Measurements from ENCODE around the gene SNW1. TPM values are rescaled to one million over a fixed set of nuclear protein-coding genes. Genes with fewer than 3 reads are reported as not detected.
"Not testable (repeated sequence)": the region's sequence is repeated elsewhere in the genome, so short reads cannot be mapped to it uniquely, and the experiment has no call there.

The SNW1 gene
- total and polyA plus RNA-seq, 2 donors: 54.9 to 81.4 TPM

GRCh38 chr14:77763978-77764377 is 3.0 kb upstream of the SNW1 start:
- Histone ChIP-seq H3K27me3 (ENCODE audit: control insufficient read depth in 2 of 2, insufficient read depth in 1 of 2, low read length in 1 of 2) (no peaks in the 10 kb centered on the region), H3K4me1 (ENCODE audit: control insufficient read depth in 2 of 2, insufficient read depth in 2 of 2, low read length in 2 of 2) (peaks cover 8 to 13% of the 10 kb centered on the region in 2 donors), H3K4me3 (ENCODE audit: low read length in 2 of 2) (no peak overlapping the region), H3K27ac (ENCODE audit: low read depth in 1 of 2, low read length in 1 of 2) (no peak overlapping the region), H3K36me3 (ENCODE audit: control insufficient read depth in 2 of 2, insufficient read depth in 2 of 2, low read length in 1 of 2) (peaks cover 0 to 2% of the 10 kb centered on the region in 2 donors), H3K9me3 (ENCODE audit: control insufficient read depth in 2 of 2, insufficient read depth in 1 of 2, low read length in 1 of 2) (no peaks in the 10 kb centered on the region)
- DNase-seq (ENCODE audit: low read depth in 6 of 9, low spot score in 9 of 9): no peak
- WGBS: 96% methylated on average over 3 of the region's 3 CpGs

GRCh38 chr14:77763316-77763715 is 2.4 kb upstream of the SNW1 start:
- WGBS: 89% methylated on average over 1 of the region's 1 CpG
- H3K36me3 ChIP-seq (ENCODE audit: control insufficient read depth in 2 of 2, insufficient read depth in 2 of 2, low read length in 1 of 2): peaks cover 0 to 6% of the 10 kb centered on the region in 2 donors
- H3K9me3 ChIP-seq (ENCODE audit: control insufficient read depth in 2 of 2, insufficient read depth in 1 of 2, low read length in 1 of 2): no peaks in the 10 kb centered on the region
- H3K4me3 ChIP-seq (ENCODE audit: low read length in 2 of 2): no peak overlapping the region
- no peak for DNase-seq (ENCODE audit: low read depth in 6 of 9, low spot score in 9 of 9)
- no peaks in the 10 kb centered on the region for H3K27me3 ChIP-seq (ENCODE audit: control insufficient read depth in 2 of 2, insufficient read depth in 1 of 2, low read length in 1 of 2)
- H3K4me1 ChIP-seq (ENCODE audit: control insufficient read depth in 2 of 2, insufficient read depth in 2 of 2, low read length in 2 of 2): peaks cover 8 to 13% of the 10 kb centered on the region in 2 donors
- no peak overlapping the region for H3K27ac ChIP-seq (ENCODE audit: low read depth in 1 of 2, low read length in 1 of 2)

GRCh38 chr14:77761205-77761931 is 412 bp upstream of the SNW1 start:
- DNase-seq (ENCODE audit: low read depth in 6 of 9, low spot score in 9 of 9): peak in 2 of 9 donors; percentile 94 to 96
- peaks cover 8 to 13% of the 10 kb centered on the region in 2 donors for H3K4me1 ChIP-seq (ENCODE audit: control insufficient read depth in 2 of 2, insufficient read depth in 2 of 2, low read length in 2 of 2)
- no peaks in the 10 kb centered on the region for H3K9me3 ChIP-seq (ENCODE audit: control insufficient read depth in 2 of 2, insufficient read depth in 1 of 2, low read length in 1 of 2)
- no peaks in the 10 kb centered on the region for H3K27me3 ChIP-seq (ENCODE audit: control insufficient read depth in 2 of 2, insufficient read depth in 1 of 2, low read length in 1 of 2)
- 2% methylated on average over 24 of the region's 24 CpGs for WGBS
- H3K4me3 ChIP-seq (ENCODE audit: low read length in 2 of 2): peak overlapping the region; percentile 97
- peak overlapping the region in 1 of 2 donors; percentile 92 for H3K27ac ChIP-seq (ENCODE audit: low read depth in 1 of 2, low read length in 1 of 2)
- peaks cover 0 to 9% of the 10 kb centered on the region in 2 donors for H3K36me3 ChIP-seq (ENCODE audit: control insufficient read depth in 2 of 2, insufficient read depth in 2 of 2, low read length in 1 of 2)

GRCh38 chr14:77752799-77753516 is 8.0 kb downstream of the SNW1 start:
- WGBS: 80% methylated on average over 3 of the region's 3 CpGs
- no peaks in the 10 kb centered on the region for H3K4me1 ChIP-seq (ENCODE audit: control insufficient read depth in 2 of 2, insufficient read depth in 2 of 2, low read length in 2 of 2)

GRCh38 chr14:77752266-77752665 is 8.7 kb downstream of the SNW1 start:
- over 99% methylated on average over 2 of the region's 2 CpGs for WGBS
- no peaks in the 10 kb centered on the region for H3K4me1 ChIP-seq (ENCODE audit: control insufficient read depth in 2 of 2, insufficient read depth in 2 of 2, low read length in 2 of 2)
- H3K36me3 ChIP-seq (ENCODE audit: control insufficient read depth in 2 of 2, insufficient read depth in 2 of 2, low read length in 1 of 2): peaks cover 22 to 60% of the 10 kb centered on the region in 2 donors

More at GRCh38 chr14:77752799-77753516, 8.0 kb downstream of the SNW1 start:
- no peaks in the 10 kb centered on the region for H3K9me3 ChIP-seq (ENCODE audit: control insufficient read depth in 2 of 2, insufficient read depth in 1 of 2, low read length in 1 of 2)
- H3K27me3 ChIP-seq (ENCODE audit: control insufficient read depth in 2 of 2, insufficient read depth in 1 of 2, low read length in 1 of 2): no peaks in the 10 kb centered on the region
- peak overlapping the region in 1 of 2 donors; percentile 12 for H3K27ac ChIP-seq (ENCODE audit: low read depth in 1 of 2, low read length in 1 of 2)
- H3K36me3 ChIP-seq (ENCODE audit: control insufficient read depth in 2 of 2, insufficient read depth in 2 of 2, low read length in 1 of 2): peaks cover 20 to 58% of the 10 kb centered on the region in 2 donors
- no peak for DNase-seq (ENCODE audit: low read depth in 6 of 9, low spot score in 9 of 9)
- H3K4me3 ChIP-seq (ENCODE audit: low read length in 2 of 2): no peak overlapping the region

GRCh38 chr14:77747425-77747824 is 13.5 kb downstream of the SNW1 start:
- not testable (repeated sequence) for H3K4me1 ChIP-seq (ENCODE audit: control insufficient read depth in 2 of 2, insufficient read depth in 2 of 2, low read length in 2 of 2); H3K27ac ChIP-seq (ENCODE audit: low read depth in 1 of 2, low read length in 1 of 2); H3K4me3 ChIP-seq (ENCODE audit: low read length in 2 of 2); H3K27me3 ChIP-seq (ENCODE audit: control insufficient read depth in 2 of 2, insufficient read depth in 1 of 2, low read length in 1 of 2); DNase-seq (ENCODE audit: low read depth in 6 of 9, low spot score in 9 of 9); H3K9me3 ChIP-seq (ENCODE audit: control insufficient read depth in 2 of 2, insufficient read depth in 1 of 2, low read length in 1 of 2)
- 96% methylated on average over 33 of the region's 33 CpGs for WGBS
- H3K36me3 ChIP-seq (ENCODE audit: control insufficient read depth in 2 of 2, insufficient read depth in 2 of 2, low read length in 1 of 2): peaks cover 30 to 68% of the 10 kb centered on the region in 2 donors

More at GRCh38 chr14:77752266-77752665, 8.7 kb downstream of the SNW1 start:
- H3K4me3 ChIP-seq (ENCODE audit: low read length in 2 of 2): no peak overlapping the region
- H3K9me3 ChIP-seq (ENCODE audit: control insufficient read depth in 2 of 2, insufficient read depth in 1 of 2, low read length in 1 of 2): no peaks in the 10 kb centered on the region
- DNase-seq (ENCODE audit: low read depth in 6 of 9, low spot score in 9 of 9): no peak
- H3K27me3 ChIP-seq (ENCODE audit: control insufficient read depth in 2 of 2, insufficient read depth in 1 of 2, low read length in 1 of 2): no peaks in the 10 kb centered on the region
- no peak overlapping the region for H3K27ac ChIP-seq (ENCODE audit: low read depth in 1 of 2, low read length in 1 of 2)

GRCh38 chr14:77746064-77746702 is 14.8 kb downstream of the SNW1 start:
- no peaks in the 10 kb centered on the region for H3K27me3 ChIP-seq (ENCODE audit: control insufficient read depth in 2 of 2, insufficient read depth in 1 of 2, low read length in 1 of 2)
- WGBS: 86% methylated on average over 4 of the region's 4 CpGs
- no peaks in the 10 kb centered on the region for H3K4me1 ChIP-seq (ENCODE audit: control insufficient read depth in 2 of 2, insufficient read depth in 2 of 2, low read length in 2 of 2)
- DNase-seq (ENCODE audit: low read depth in 6 of 9, low spot score in 9 of 9): no peak
- no peak overlapping the region for H3K4me3 ChIP-seq (ENCODE audit: low read length in 2 of 2)
- H3K36me3 ChIP-seq (ENCODE audit: control insufficient read depth in 2 of 2, insufficient read depth in 2 of 2, low read length in 1 of 2): peaks cover 29 to 62% of the 10 kb centered on the region in 2 donors
- H3K27ac ChIP-seq (ENCODE audit: low read depth in 1 of 2, low read length in 1 of 2): no peak overlapping the region
- no peaks in the 10 kb centered on the region for H3K9me3 ChIP-seq (ENCODE audit: control insufficient read depth in 2 of 2, insufficient read depth in 1 of 2, low read length in 1 of 2)

- no peak for DNase-seq (ENCODE audit: low read depth in 6 of 9, low spot score in 9 of 9)
- no peaks in the 10 kb centered on the region for H3K4me1 ChIP-seq (ENCODE audit: control insufficient read depth in 2 of 2, insufficient read depth in 2 of 2, low read length in 2 of 2)
- peaks cover 37 to 53% of the 10 kb centered on the region in 2 donors for H3K36me3 ChIP-seq (ENCODE audit: control insufficient read depth in 2 of 2, insufficient read depth in 2 of 2, low read length in 1 of 2)
- H3K27ac ChIP-seq (ENCODE audit: low read depth in 1 of 2, low read length in 1 of 2): no peak overlapping the region
- WGBS: 96% methylated on average over 2 of the region's 2 CpGs
- H3K9me3 ChIP-seq (ENCODE audit: control insufficient read depth in 2 of 2, insufficient read depth in 1 of 2, low read length in 1 of 2): no peaks in the 10 kb centered on the region
- H3K4me3 ChIP-seq (ENCODE audit: low read length in 2 of 2): no peak overlapping the region
- H3K27me3 ChIP-seq (ENCODE audit: control insufficient read depth in 2 of 2, insufficient read depth in 1 of 2, low read length in 1 of 2): no peaks in the 10 kb centered on the region
Observed at GRCh38 chr14:77741438-77741837, 19.5 kb downstream of the SNW1 start.
